HS-27A (cell line): ENCODE data around the gene ITGB4.

Experiments used
- DNase-seq: peaks from one replicate; pipeline ENCODE4 v3.0.0-alpha.2; 2012; ENCODE audit warnings: low read depth, missing footprints

ITGB4 gene

GRCh38 chr17:75697651-75698291, 23.5 kb upstream of the ITGB4 start:
- no peak for DNase-seq

- no peak for DNase-seq
Measured at GRCh38 chr17:75698659-75699058, 22.6 kb upstream of the ITGB4 start.

GRCh38 chr17:75701288-75701687, 20.0 kb upstream of the ITGB4 start:
- DNase-seq = no peak

GRCh38 chr17:75703191-75703590, 18.1 kb upstream of the ITGB4 start:
- no peak for DNase-seq

GRCh38 chr17:75703591-75703990, 17.7 kb upstream of the ITGB4 start:
- no peak for DNase-seq

GRCh38 chr17:75704963-75705875, 16.0 kb upstream of the ITGB4 start:
- no peak for DNase-seq

GRCh38 chr17:75706042-75706728, 15.1 kb upstream of the ITGB4 start:
- no peak for DNase-seq

GRCh38 chr17:75707079-75707571, 14.1 kb upstream of the ITGB4 start:
- no peak for DNase-seq

- DNase-seq = no peak
Measured at GRCh38 chr17:75712446-75712845, 8.8 kb upstream of the ITGB4 start.

GRCh38 chr17:75719732-75720131, 1.5 kb upstream of the ITGB4 start:
- DNase-seq = no peak

GRCh38 chr17:75721463-75722011, 278 bp downstream of the ITGB4 start:
- DNase-seq = no peak

- DNase-seq = no peak
Measured at GRCh38 chr17:75722076-75722475, 817 bp downstream of the ITGB4 start.

- no peak for DNase-seq
Measured at GRCh38 chr17:75722542-75723095, 1.4 kb downstream of the ITGB4 start.

- no peak for DNase-seq
Measured at GRCh38 chr17:75723171-75723930, 2.1 kb downstream of the ITGB4 start.

- no peak for DNase-seq
Measured at GRCh38 chr17:75724016-75725003, 3.1 kb downstream of the ITGB4 start.

GRCh38 chr17:75725504-75725903, 4.2 kb downstream of the ITGB4 start:
- DNase-seq = no peak

- no peak for DNase-seq
Measured at GRCh38 chr17:75727391-75727790, 6.1 kb downstream of the ITGB4 start.

- DNase-seq = no peak
Measured at GRCh38 chr17:75729351-75729750, 8.1 kb downstream of the ITGB4 start.

- no peak for DNase-seq
Measured at GRCh38 chr17:75730065-75730464, 8.8 kb downstream of the ITGB4 start.

- DNase-seq = no peak
Measured at GRCh38 chr17:75731086-75731715, 9.9 kb downstream of the ITGB4 start.
